Measurements from ENCODE around the gene FERMT3. TPM values are rescaled to one million over a fixed set of nuclear protein-coding genes. Genes with fewer than 3 reads are reported as not detected.

Gene FERMT3
- total and polyA plus RNA-seq, 2 of the 13 experiments (the other 11 are each of a cell fraction or from before 2014, with no cell fraction given), result 0.29 TPM; not detected in 1

GRCh38 chr11:64237484-64237951 is 31.0 kb downstream of the FERMT3 start (continued):
- TF ChIP-seq ZNF276 (CRISPR knock-in tag; IDR thresholded peaks at IDR 0.05; ENCODE audit: low read depth), result no peak
- TF ChIP-seq, protein P1, sequence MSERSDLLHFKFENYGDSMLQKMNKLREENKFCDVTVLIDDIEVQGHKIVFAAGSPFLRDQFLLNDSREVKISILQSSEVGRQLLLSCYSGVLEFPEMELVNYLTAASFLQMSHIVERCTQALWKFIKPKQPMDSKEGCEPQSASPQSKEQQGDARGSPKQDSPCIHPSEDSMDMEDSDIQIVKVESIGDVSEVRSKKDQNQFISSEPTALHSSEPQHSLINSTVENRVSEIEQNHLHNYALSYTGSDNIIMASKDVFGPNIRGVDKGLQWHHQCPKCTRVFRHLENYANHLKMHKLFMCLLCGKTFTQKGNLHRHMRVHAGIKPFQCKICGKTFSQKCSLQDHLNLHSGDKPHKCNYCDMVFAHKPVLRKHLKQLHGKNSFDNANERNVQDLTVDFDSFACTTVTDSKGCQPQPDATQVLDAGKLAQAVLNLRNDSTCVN (CRISPR knock-in tag; IDR thresholded peaks at IDR 0.05; ENCODE audit: borderline replicate concordance), result 0 out of 2 replicates have a peak, but pooled peaks have one; percentile 38
- 0 out of 2 replicates have a peak, but pooled peaks have one; percentile 32 for TF ChIP-seq MXD4 (CRISPR knock-in tag; IDR thresholded peaks at IDR 0.05)
- TF ChIP-seq ZNF10 (CRISPR knock-in tag; IDR thresholded peaks at IDR 0.05; ENCODE audit: borderline replicate concordance, low read depth), result no peak
- 0 out of 2 replicates have a peak, but pooled peaks have one; percentile 26 for TF ChIP-seq TFDP2 (CRISPR knock-in tag; IDR thresholded peaks at IDR 0.05)
- peak; percentile 84 for TF ChIP-seq HDAC1 (CRISPR knock-in tag; IDR thresholded peaks at IDR 0.05)
- no peak for TF ChIP-seq ZNF879 (CRISPR knock-in tag; IDR thresholded peaks at IDR 0.05)
- no peak for TF ChIP-seq RFXAP (CRISPR knock-in tag; IDR thresholded peaks at IDR 0.05; ENCODE audit: borderline replicate concordance)
- TF ChIP-seq ATF1 (CRISPR knock-in tag; IDR thresholded peaks at IDR 0.05), result no peak
- TF ChIP-seq ZFY (CRISPR knock-in tag; IDR thresholded peaks at IDR 0.05), result peak; percentile 51; the same call in 1 of the 2 replicates
- TF ChIP-seq ZNF644 (CRISPR knock-in tag; IDR thresholded peaks at IDR 0.05; ENCODE audit: low read depth), result no peak
- no peak for TF ChIP-seq SNAPC5 (CRISPR knock-in tag; IDR thresholded peaks at IDR 0.05; ENCODE audit: borderline replicate concordance)
- TF ChIP-seq, protein P2, sequence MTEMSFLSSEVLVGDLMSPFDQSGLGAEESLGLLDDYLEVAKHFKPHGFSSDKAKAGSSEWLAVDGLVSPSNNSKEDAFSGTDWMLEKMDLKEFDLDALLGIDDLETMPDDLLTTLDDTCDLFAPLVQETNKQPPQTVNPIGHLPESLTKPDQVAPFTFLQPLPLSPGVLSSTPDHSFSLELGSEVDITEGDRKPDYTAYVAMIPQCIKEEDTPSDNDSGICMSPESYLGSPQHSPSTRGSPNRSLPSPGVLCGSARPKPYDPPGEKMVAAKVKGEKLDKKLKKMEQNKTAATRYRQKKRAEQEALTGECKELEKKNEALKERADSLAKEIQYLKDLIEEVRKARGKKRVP (CRISPR knock-in tag; IDR thresholded peaks at IDR 0.05), result peak in 1 of 2 experiments; percentile 50; a peak in 1 of 4 replicates
- no peak for TF ChIP-seq SRF (IDR thresholded peaks at IDR 0.05; ENCODE audit: low read depth, low read length)
- TF ChIP-seq ZNF367 (CRISPR knock-in tag; IDR thresholded peaks at IDR 0.05; ENCODE audit: borderline replicate concordance), result no peak
- TF ChIP-seq FOXK1 (CRISPR knock-in tag; IDR thresholded peaks at IDR 0.05; ENCODE audit: borderline replicate concordance, low read depth), result peak; percentile 53; the same call in 1 of the 2 replicates
- TF ChIP-seq ZNF572 (CRISPR knock-in tag; IDR thresholded peaks at IDR 0.05), result no peak
- TF ChIP-seq HNF4G (IDR thresholded peaks at IDR 0.05; ENCODE audit: borderline replicate concordance, low read depth, low read length), result peak; percentile 6; the same call in 1 of the 2 replicates
- TF ChIP-seq HNF4G (CRISPR knock-in tag; IDR thresholded peaks at IDR 0.05; ENCODE audit: borderline replicate concordance, low read depth), result no peak
- TF ChIP-seq ZNF672 (CRISPR knock-in tag; IDR thresholded peaks at IDR 0.05), result no peak
- TF ChIP-seq SMAD9 (CRISPR knock-in tag; IDR thresholded peaks at IDR 0.05), result 0 out of 2 replicates have a peak, but pooled peaks have one; percentile 49
- no peak for TF ChIP-seq HOXA5 (CRISPR knock-in tag; IDR thresholded peaks at IDR 0.05)
- TF ChIP-seq ZNF556 (CRISPR knock-in tag; IDR thresholded peaks at IDR 0.05; ENCODE audit: borderline replicate concordance), result peak; percentile 63; the same call in 1 of the 2 replicates
- TF ChIP-seq NAIF1 (CRISPR knock-in tag; IDR thresholded peaks at IDR 0.05; ENCODE audit: borderline replicate concordance), result no peak
- TF ChIP-seq KLF11 (CRISPR knock-in tag; IDR thresholded peaks at IDR 0.05), result no peak
- TF ChIP-seq HDAC6 (IDR thresholded peaks at IDR 0.05; ENCODE audit: low read depth, low read length), result no peak
- TF ChIP-seq RBM39 (IDR thresholded peaks at IDR 0.05; ENCODE audit: low read depth, low read length, poor library complexity, severe bottlenecking), result no peak
